HK-2 (cell line): Measurements from ENCODE around the gene GNAO1.

ENCODE experiments used
- DNase-seq: peaks from one replicate; pipeline ENCODE4 v3.0.0-alpha.2; 2018; ENCODE audit not compliant: unreplicated experiment

Gene GNAO1

DNA sequence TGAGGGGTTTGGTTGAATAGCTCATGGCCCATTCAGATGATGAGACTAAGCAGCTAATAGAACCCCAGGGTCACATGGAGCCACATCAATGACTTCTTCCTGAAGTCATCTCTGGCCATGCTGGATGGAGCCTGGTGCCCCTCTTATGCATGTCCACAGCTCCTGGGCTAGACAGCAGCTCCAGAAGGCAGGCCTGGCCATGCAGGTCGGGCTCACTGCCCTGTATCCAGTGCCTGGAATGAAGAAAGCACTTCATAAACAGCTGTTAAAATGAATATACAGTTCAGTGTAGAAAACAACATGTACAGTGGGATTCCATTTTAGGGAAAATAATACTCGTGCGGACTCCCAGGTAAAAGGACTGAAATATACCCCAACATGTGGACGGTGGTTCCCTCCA is 73.9 kb downstream of the GNAO1 start:
- no peak for DNase-seq

DNA sequence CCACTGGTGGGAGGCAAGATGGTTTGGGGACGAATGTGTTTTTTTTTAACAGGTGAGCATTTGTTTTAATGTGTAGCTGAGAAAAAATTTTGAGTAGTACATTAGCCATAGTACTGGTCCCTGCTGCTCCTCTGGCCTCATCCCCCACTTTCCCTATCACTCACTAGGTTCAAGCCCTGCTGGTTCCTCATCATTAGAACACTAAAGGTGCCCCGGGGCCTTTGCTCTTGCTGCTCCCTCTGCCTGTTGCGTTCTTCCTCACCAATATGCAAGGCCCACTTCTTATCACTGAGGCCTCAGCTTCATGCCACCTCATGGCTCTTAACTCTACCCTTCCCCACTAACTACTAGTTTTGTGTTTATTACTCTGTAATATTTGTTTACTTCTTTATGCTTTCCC is 74.5 kb downstream of the GNAO1 start:
- no peak for DNase-seq

DNA sequence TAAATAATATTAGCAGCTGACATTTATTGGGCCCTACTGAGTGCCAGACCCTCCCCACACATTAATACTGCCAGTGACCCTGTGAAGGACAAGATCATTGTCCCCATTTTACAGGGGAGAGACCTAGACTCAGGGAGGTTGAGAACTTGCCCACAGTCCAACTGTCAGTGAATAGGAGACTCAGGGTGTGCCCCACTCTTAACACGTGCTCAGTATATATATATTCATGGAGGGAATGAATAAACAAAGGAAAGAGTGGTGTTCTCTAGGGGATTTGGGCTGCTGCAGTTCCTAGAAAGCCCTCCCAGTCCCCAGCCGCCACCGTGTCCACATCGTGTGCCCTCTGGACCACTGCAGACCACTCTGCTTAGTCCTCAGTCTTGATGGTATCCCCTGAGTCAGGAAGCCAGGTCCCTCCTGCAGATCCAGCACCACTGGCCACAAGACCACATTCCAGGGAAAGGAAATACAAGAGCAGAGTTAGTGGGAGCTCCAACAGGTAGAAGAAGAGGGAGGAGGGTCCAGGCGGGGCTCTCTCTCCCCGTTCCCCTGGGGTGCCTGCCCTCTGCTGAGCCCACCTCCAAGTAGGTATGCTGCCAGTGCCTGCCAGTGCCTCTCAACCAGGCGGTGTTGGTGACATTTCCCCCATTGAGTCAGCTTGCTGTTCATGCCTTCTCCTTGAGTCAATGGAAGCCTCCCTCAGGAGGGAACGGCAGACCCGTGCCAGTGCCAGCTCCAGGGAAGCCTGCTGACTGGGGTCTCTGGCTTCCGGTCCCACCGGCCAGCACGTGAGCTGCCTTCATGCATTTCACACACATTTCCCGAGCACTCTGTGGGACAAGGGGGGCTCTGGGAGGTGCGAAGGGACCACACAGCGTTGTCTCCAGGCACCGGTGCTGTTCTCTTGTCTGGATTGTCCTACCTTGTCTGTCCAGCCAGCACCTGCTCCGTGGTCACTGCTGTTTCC is 75.6 kb downstream of the GNAO1 start:
- DNase-seq, result no peak

DNA sequence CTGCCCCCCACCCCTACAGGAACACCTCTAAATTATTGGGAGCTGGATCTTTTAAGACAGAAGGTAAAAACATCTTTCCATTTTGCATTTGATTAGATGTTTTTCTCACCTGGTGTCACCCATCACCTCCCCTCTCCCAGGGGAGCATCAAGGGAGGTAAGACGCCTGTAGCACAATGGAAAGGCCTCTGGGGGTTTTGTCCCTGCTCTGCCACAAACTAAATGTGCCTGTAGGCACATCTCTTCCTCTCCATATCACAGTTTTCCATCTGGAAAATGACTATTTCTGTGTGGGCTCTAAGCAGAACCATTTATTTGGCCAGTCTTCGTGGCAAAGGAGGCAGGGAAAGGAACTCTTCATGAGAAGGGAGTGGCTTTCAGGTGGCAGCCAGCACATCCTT is 76.6 kb downstream of the GNAO1 start:
- no peak for DNase-seq

DNA sequence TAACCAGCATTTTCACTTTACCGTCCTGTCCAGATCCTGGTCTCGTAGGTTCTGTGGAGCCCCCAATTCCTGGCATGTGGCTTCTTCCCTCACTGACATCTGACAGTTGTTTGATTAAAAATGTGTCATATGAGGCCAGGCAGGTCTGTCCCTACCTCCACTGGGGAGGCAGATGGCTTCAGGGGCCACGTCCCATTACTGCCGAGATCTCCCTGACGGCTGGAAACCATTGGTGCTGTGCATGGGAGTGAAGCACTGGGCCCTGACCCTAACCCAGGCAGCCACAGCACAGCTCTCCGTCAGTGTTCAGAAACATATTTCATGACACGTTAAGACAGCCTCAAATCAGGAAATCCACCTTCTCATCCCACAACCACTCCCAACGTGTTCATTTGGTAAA is 77.5 kb downstream of the GNAO1 start:
- DNase-seq, result no peak

DNA sequence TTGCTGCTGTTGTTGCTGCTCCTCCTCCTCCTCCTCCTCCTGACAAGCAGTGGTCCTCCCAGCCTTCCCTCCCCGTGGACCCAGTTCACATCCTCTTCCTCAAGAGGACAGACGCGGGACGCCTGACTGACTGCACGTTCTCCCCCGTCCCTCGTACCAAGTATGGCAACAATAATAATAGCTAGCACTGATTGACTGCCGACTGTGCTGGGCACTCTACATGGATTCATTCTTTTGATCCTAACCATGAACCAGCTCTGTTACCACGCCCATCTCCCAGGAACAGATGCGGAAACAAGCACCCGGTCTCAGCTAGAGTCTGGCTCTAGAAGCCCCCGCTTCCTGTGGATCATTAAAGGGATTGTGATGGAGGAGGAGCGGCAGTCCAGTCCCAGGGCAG is 78.0 kb downstream of the GNAO1 start:
- no peak for DNase-seq

DNA sequence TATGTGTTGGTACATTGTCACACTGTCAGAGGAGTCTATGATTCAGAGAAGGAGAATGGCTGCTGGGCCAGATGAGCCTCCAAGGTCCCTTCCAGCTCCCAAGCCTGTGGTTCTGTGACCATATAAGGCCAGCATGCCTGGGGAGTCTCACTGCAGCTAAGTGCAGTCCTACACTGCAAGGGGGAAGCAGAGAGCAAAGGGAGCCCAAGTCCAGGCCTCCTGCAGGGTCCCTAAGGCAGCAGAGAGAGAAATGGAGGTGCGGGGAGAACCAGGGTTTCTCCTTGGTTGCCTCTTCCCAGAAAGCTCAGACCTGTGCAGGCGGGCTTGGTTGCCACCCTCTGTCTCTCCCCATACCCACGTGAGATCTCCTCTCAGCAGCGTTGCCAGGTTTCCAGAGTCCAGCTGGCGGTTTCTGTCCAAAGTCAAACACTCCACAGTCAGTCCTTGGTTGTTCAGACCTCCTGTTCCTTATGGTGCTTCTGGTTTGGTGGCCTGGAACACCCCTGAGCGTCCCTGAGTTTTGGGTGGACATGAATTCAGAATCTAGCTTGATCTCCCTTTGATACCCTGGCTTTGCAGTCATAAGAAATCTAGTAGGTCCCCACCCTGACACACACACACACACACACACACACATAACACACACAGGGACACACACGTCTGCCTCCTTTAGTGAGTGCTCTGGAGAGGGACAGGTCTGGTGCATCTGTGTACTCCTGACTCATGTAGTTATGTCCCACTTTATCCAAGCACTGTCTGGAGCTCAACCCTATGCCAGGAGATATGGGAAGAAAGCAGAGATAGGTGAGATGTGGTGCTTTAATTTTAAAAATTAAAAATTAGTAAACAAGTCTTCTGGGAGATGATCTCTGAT is 78.8 kb downstream of the GNAO1 start:
- DNase-seq, result peak; percentile 38

DNA sequence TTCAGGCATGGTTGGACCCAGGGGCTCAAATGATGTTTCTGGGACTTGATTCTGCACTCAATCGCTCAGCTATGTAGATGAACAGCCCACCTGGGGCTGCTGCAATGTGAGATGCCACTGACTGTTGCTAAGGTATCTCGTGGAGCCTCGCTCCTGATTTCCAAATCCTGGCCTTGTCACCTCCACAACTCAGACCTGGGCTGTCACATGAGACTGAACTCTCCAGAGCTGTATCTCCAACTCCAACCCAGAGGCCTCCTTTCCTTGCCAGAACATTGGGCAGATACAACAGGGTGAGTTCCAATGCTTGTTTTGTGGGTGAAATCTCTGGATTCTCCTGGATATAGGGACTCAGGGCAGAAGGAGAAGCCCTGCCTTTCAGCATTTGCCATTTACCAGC is 79.5 kb downstream of the GNAO1 start:
- no peak for DNase-seq

DNA sequence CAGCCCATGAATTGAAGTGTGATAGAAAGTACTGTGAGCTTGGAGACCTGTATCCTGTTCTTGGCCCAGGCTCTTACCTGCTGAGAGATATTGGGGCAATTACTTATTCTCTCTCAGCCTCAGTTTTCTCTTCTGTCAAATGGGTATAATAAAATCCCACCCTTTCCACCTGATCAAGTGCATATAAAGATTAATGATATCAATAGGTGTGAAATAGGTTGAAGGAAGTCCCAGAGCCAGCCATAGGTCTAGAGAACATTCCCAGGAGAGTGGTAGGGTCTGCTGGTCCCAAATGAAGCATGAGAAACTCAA is 81.2 kb downstream of the GNAO1 start:
- DNase-seq, result no peak

DNA sequence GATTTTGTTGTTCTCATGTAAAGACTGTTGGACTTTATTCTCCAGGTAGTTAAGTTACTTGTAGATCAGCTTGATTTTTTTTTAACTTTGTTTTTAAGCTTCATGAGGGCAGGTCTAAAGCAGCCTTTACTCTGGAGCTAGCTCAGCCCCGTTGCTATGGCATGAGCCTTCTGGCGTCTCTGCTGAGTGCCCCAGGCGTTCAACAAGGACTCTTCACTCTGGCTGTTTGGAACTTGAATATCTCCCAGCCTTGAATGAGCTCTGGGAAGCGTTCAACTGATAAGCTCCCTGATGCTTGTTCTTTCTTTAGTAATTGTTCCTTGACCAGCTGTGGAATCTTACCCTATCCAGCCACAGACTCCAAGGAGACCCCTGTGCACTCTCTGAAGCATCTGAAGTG is 82.3 kb downstream of the GNAO1 start:
- DNase-seq, result no peak

DNA sequence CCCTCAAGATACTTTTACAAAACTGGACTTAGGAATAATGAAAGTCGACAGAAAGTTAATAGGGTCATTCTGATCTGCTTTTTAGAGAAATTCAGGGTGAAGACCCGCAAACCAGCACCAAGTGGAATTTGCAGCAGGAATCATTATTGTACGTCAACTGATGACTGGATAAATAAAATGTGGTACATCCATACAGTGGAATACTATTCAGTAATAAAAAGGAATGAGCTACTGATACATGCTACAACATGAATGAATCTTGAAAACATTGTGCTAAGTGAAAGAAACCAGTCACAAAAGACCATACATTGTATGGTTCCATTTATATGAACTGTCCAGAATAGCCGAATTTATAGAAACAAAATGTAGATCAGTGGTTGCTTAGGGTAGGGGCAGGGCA is 83.1 kb downstream of the GNAO1 start:
- no peak for DNase-seq

DNA sequence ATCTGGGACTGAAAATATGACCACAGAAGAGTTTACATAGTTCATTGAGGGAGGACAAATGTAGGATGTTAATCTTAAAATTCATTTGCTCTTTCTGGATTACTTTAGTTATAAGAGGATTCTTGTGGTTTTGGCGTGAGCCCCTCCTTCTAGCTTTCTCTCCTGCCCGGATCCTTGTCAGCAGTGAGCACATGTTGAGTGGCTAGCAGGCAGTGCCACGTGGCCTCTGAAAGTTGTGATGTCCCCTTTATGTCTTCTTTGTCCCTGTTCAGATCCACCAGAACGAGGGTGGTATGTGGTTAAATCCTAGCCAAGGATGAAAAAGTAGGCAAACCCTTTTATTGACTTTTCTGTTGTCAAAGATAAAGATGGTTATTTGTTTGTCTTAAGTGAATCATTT is 83.8 kb downstream of the GNAO1 start:
- DNase-seq, result no peak

DNA sequence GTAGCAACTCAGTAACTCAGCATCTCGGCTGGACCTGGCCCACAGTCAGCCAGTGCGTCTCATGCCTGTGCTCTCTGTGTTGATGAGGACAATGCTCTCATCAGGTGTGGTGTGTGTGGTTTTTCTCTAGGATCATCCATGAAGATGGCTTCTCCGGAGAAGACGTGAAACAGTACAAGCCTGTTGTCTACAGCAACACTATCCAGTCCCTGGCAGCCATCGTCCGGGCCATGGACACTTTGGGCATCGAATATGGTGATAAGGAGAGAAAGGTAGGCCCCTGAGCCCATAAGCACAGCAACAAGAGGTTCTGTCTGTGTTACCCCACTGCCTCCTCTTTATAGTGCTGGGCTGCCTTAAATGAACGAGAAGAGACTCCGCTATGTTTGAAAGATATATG is 84.5 kb downstream of the GNAO1 start:
- no peak for DNase-seq

DNA sequence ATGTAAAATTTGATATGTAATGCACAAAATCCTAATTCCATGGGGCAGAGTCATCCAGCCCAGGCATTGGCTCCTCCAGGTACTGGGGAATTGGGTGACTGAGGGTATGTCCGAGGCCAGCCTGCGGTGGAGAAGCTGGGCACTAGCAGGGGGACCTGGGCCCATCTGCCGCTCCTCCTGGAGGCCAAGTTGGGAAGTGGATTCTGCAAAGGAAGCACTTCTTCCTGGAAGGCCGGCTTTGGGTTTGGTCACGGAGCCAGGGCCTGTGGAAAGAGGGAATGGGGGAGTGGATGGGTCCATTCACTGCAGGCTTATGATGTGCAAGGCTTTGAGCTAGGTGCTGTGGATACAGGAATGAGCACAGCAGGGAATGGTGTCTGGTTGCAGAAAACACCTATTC is 85.8 kb downstream of the GNAO1 start:
- DNase-seq, result no peak

DNA sequence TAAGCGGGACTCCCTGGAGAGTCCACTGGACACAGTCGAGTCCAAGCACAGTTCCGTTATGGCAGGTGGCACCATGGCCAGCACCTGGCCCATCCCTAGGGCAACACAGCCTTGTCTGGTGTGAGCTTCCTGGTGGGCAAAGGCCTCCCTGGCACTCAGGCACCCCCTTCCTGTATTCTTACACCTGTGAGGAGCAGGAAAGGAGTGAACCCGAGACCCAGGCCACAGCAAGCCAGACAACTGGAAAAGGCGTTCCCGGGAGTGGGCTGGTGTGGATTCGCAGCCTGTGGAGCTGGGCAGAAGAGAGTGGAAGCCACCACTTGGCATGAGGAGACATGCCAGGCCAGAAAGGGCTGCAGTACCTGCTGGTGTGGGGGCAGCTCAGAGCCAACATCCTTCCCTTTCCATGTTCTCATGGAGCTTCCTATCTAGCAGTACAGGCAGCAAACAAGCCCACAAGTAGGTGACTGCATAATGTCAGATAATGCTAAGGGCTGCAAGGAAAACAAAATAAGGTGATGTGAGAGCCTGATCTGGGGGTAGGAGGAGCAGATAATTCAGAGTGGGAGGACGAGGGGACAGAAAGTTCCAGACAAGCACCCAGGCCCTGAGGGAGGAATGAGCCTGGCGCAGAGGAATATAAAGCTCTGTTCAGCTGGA is 87.0 kb downstream of the GNAO1 start:
- no peak for DNase-seq

DNA sequence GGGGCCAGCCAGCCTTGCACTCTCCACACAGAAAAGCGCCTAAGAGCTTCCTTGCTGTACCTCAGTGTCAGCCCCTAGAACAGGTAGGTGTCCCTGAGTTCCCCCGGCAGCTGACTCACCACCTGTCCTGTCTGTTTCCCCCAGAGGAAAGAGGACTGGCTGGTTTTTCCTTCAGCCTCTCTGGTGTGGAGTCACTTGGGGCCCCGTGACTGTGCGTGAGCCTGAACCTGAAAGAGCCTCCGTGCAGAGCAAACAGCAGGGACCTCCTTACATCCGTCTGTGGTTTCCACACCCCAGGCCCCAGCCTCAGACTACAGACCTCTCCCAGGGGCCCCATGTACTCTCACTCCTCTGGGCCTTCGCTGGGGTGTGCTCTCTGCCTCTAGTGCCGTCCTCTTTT is 87.8 kb downstream of the GNAO1 start:
- DNase-seq, result no peak

DNA sequence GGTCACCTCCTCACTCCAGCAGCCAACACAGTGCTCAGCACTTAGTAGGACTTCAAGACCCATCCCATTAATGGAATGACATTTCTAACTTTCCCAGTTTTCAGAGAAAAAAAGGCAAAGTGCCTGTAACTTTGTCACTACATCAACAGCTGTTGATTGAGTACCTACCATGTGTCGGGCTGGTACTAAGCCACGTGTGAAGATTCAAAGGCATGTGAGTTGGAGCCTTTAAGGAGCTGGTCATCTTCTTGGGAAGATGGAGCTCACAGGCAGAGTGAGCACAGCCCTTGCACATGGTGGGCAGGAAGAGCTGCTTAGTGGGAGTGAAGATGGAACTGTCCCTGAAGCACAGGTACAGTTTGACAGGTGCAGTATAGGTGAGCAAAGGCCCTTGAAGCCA is 88.6 kb downstream of the GNAO1 start:
- no peak for DNase-seq

DNA sequence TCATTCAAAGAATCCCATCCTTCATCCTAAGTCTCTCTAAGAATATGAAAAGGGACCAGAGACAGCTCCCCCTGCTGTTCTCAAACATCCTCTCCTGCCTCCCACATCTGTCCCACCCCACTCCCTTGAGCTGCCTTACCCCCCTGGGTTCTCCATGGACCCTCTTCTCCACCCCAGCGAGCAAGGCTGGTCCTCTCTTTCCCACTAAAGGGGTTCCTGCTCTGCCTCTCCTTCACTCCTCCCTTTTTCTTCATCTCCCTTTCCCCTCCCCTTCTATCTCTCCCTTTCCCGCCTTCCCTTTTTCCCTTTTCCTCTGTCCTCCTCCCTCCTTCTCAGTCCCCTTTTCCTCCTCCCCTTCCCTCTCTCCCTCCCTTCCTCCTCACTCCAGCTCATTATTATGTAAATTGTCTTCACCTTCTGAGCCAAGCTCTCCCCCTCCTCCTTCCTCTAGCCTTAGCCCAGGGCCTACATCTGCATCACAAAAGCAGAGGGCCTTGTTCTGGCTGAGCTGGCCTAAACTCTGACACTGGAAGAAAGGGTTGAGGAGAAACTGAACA is 90.0 kb downstream of the GNAO1 start:
- DNase-seq, result no peak

DNA sequence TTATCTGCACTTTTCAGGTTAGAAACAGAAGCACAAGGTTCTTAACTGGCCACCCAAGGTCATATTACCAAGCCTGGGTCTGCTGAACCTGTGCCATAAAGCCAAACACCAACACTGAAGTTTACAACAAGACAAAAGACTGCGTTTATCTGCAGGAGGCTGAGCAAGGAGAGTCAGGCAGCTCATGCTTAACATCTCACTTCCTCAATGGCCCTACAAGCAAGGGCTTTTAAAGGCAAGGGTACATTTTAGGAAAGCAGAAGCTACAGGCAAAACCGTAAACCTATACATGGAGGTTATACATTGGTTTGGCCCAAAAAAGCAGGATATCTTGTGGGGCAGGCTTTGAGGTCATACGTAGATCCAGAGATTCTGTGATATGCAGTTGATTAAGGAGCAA is 91.2 kb downstream of the GNAO1 start:
- no peak for DNase-seq

DNA sequence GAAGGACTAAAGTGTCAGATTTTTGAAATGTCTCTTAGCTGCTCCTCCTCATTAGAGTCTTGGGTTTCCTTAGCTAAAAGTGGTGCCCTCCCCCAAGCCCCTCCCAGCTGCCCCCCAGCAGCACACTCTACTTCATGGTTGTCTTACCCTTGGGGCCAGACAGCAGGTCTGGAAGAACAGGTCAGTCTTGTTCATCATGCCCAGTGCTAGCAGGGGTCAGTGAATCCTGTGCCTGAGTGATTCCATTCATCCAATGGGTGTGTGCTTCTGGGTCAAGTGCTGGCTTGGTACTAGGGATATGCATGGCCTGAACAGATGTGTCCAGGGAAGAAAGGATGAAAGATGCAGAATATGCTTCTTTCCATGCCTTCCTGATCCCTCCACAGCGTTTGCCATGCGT is 93.2 kb downstream of the GNAO1 start:
- no peak for DNase-seq

DNA sequence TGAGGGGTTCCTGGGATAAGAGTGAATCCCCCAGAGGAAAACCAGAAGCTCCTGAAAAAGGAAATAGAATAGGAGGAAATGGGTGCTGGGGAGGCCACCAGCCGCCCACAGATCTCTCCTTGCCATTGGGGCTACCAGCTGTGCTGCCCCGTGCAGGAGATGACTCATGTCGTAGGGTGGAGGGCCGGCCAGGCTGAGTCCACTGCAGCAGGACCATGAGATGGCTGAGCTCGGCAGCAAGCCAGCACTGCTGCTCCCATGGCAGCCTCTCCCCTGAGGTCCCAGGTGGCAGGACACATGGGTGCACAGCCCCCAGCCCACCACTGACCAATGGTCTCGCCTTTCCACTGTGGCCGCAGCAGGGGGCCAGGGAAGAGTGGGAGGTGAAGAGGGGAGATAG is 95.5 kb downstream of the GNAO1 start:
- no peak for DNase-seq

DNA sequence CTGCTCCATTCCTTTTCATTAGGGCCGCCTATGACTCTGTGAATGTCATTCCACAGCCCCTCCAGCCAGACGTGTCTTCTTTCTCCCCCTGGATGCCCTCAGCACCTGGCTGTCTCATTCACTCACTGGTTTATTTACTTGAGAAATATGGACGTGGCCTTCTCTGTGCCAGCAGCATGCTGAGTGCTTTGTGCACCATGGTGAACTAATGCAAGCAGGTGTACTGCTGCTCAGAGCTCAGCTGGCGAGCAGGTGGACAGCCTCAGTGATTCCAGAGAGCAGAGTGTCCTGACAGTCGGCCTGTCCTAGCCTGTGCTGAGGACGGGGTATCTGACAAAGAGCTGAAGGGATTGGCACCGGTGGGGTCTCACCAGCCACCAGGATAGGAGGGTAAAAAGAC is 96.7 kb downstream of the GNAO1 start:
- DNase-seq, result no peak
